WI38 (cell line): ENCODE results near the gene ITPRIPL2.

ENCODE experiments used
- H3K4me3 ChIP-seq: 2 replicates; pipeline ENCODE4 v1.5.1; 2011; ENCODE audit warnings: low read depth, mild to moderate bottlenecking, control low read depth, low read length
- CTCF ChIP-seq: IDR thresholded peaks from 2 replicates; pipeline ENCODE4 v1.5.1; 2012; ENCODE audit warnings: low read depth, mild to moderate bottlenecking, control low read depth, low read length

The ITPRIPL2 gene

GRCh38 chr16:19137201-19138128 lies 23.7 kb downstream of the ITPRIPL2 start:
- no peak for TF ChIP-seq CTCF
- no peak overlapping the region for H3K4me3 ChIP-seq

GRCh38 chr16:19138601-19139000 lies 24.8 kb downstream of the ITPRIPL2 start:
- no peak overlapping the region for H3K4me3 ChIP-seq
- no peak for TF ChIP-seq CTCF

- no peak overlapping the region for H3K4me3 ChIP-seq
Observed at GRCh38 chr16:19139436-19140091, 25.8 kb downstream of the ITPRIPL2 start.

GRCh38 chr16:19140396-19140795 lies 26.6 kb downstream of the ITPRIPL2 start:
- no peak for TF ChIP-seq CTCF
- no peak overlapping the region for H3K4me3 ChIP-seq

More at GRCh38 chr16:19139436-19140091, 25.8 kb downstream of the ITPRIPL2 start:
- TF ChIP-seq CTCF: no peak

GRCh38 chr16:19142939-19143598 lies 29.3 kb downstream of the ITPRIPL2 start:
- no peak overlapping the region for H3K4me3 ChIP-seq
- TF ChIP-seq CTCF: no peak

GRCh38 chr16:19143599-19143956 lies 29.8 kb downstream of the ITPRIPL2 start:
- no peak overlapping the region for H3K4me3 ChIP-seq
- TF ChIP-seq CTCF: no peak
